Measurements from ENCODE around the gene SMAD3.

The SMAD3 gene

DNA sequence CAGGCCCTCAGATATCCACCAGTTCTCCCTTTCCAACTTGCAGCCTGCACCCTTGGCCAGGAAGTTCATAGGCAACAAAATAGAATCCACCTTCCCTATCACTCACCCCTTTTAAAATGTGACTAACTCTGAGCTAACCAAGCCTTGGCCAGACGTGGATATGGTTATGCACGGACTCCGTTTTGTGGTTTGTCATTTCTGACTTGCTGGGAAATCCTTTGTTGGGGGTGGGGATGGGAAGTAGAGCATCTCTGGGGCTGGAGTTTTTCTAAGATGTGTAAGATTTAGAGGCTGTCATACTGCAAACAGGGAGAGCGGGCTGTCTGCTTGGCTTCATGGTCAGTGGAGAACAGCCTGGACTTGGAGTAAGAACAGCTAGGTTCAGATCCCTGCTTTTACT lies 62.6 kb downstream of the SMAD3 start:
- peak; percentile 73 for DNase-seq

DNA sequence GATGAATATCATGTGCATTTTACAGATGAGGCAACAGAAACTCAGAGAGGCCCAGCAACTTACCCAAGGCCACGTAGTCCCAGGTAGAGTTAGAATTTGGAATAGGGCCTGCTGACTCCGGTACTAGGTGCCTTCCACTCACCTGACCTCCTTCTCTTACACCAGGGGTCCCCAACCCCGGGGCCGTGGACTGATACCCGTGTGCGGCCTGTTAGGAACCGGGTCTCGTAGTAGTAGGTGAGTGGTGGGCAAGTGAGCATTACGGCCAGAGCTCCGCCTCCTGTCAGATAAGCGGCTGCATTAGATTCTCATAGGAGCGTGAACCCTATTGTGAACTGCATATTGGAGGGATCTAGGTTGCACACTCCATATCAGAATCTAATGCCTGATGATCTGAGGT lies 64.8 kb downstream of the SMAD3 start:
- no peak for DNase-seq

DNA sequence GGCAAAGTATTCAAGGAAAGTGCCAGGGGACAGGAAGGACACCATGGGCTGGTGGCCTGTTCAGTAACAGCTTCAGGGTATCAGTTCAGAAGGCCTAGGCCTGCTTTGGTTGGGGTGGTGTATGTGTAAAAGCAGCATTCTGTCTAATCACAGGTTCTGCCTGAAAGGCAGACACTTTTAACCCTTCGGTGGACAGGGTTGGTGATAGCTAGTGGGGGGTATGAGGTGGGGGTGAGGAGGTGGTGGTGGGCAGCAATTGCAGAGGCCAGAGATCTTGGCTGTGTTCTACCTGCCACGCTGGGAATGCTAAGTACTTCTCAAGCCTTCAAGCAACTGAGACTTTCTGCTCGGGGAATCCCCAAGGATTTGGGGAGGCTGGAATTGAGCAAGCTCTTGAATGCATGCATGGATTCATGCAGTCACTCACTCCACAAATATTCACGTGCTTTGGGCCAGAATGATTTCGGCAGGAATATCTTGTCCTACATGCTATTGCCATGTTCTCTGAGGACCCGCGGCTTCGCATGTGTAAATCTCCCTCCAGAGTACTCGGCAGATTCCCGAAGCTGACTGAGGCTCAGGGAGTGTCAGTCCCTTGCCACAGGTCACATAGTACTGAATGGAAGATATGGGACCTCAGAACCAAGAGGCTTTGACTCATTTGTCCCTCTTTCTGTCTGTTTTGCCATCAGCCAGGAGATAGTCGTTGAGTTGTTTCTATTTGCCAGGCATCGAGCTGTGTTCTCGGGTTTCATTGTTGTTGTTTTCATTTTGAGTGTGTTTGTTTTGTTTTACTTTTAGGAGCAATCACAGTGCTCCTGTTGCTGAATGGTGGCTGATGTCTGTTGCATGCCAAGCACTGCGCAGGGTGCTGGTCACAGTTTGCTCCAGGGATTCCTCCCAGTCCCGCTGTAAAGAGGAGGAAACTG lies 65.5 kb downstream of the SMAD3 start:
- peak; percentile 40 for DNase-seq

DNA sequence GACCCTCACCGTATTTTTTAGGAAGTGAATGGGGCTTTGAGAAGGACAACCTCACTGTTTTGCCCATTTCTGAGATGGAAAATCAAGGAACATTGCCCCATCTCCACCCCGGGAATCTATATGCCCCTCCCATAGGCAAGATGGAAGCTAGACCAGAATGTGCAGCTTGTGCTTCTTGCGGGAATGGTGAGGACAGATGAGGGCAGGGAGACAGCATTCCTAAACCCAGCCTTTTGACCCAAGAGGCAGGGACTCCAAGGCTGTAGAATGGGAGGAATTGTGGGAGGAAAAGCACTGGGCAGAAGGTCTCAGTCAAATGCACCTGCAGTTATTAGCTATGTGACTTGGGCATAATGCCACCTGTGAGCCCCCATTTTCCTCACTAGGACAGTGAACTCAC lies 66.9 kb downstream of the SMAD3 start:
- no peak for DNase-seq

DNA sequence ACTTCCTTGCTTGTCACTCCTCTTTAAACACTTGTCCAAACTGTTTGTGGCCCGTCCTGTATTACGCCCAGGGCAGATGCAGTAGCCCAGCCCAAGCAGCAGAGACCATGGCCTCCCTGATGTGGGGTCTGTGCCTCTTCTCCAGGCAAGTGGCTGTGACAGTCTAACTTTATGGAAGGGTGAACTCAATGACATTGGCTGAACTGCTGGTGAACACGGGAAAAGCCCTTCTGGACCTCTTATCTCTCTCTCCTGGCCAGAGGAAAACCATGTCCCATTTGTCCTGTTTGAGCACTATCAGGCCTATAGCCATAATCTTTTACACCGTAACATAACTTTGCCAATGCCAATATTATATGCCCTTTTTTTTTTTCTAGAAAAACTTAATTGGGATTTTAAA lies 67.6 kb downstream of the SMAD3 start:
- DNase-seq: peak; percentile 48

DNA sequence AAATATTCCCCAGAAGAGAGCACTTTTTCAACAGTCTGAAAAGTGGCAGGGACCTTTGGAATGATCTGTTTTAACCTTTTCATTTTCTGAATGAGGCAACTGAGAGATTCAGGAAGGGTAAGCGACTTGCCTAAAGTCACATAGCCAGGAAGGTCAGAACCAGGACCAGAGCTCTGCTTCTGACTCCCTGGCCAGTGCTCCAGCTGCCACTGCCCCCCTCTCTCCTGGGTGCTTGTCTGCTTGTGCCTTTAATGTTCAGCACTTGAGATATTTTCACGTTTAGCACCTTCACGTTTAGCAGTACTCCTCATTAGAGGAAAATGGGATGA lies 68.3 kb downstream of the SMAD3 start:
- no peak for DNase-seq

DNA sequence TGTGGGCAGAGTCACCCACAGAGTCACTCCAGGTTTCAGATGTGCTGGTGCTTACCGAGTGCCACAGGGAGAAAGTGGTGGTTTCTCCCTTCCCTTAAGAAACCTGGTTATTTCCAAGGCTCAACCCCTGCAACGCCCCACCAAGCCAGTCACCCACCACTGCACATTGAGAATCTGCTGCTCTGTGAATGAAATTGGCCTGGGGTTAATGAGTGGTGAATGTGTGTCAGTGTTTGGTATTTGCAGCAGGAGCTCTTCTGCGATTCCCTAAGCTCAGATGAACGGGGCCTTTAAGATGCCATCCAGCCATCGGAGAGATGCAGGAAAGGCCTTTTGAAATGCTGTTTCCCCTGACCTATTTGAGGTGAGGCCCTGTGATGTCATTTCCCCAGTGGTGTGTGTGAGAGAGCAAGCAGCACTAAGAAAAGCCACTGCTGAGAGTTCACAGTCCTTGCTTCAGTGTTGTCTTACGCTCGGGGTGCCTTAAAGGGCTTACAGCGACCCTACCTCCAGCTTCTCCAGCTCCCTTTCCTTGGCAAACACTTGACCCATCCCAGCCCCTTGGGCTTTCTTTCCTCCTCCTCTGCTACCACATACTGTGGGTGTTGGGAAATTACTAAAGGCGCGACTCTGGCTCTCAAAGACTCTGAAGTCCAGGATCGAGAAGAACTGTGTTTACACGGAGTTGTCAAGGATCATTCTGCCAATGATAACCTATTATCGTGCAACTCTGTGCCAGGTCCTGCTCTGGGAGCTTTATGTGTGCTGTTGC lies 68.9 kb downstream of the SMAD3 start:
- DNase-seq: peak; percentile 78

DNA sequence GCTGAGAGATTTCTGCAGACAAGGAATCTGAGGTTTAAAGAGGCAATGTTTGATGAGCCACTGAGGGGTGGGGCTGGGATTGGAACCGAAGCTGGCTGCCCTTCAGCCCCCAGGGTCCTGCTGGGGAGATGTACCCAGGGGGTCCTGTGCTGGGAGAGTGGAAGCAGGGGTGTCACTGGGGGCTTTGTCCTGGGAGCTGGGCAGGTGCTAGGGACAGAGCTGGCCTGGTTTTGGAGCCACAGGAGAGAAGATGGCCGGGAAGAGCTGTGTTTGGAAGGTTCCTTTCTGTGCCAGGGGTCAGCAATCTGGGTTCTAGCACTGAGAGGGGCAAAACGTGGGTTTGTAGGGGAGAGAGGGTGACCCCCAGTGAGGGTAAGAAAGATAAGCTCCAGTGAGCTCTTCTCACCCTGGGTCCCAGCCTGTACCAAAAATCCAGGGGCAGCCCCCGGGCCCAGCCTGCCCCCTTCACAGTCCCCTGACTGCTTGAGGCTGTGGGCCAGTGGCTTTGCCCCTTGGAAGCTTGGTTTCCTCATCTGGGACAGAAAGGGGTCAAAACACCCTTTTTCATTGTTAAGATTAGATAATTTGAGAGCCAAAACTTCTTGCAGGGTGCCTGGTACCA lies 69.6 kb downstream of the SMAD3 start:
- DNase-seq: no peak

DNA sequence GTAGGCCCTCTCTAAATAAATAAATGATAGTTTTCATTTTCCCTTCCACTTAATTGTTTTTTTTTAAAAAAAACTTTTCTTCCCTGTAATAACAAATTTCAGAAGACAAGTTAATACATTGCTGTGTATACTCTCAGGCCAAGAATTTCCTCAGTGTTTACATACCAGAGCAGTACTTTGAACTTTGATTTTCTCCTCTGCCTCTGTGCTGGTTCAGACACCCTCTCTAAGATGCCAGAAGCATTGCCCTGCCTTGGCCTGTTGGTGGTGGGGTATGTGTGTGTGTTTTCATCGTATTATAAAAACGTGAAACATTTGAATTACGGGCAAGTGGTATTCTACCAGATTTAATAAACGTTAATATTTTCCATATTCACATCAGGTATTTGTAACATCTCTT lies 70.1 kb downstream of the SMAD3 start:
- no peak for DNase-seq

DNA sequence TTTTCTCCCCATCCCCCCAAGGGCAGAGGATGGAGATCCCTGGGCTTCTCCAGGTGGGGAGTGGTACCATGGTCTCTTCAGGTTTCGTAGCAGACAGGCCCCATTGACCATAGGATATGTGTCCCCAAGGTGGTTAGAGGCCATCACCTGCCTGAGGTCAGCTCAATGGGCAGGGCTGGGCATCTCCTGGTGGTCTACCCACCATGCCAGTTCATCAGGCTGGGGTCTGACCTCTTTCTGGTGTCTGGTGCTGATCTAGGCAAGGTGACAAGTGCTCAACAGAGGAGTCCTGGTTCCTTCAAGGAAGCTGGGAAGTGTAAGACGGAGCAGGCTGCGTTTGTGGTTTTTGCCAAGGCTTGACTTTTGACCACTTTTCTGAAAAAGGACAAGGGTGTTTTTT lies 71.4 kb downstream of the SMAD3 start:
- DNase-seq: no peak

DNA sequence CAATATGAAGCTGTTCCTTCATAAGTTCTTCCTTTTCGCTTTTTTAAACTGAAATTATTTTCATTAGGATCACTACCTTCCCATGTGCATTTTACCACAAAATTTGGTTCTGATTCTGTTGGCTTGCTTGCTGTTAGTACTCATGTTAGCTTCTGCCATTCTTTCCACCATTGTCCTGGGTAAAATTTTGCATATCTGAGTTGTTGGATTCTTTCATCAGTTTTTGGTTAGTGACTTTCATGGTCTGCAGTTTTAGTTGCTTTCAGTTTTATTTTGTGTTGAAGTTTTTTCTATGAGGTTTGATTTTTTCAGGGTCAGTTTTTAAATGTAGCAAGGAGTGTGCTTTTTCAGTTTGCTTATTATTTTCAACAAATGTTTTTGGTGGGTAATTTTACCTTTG lies 71.9 kb downstream of the SMAD3 start:
- DNase-seq: no peak

DNA sequence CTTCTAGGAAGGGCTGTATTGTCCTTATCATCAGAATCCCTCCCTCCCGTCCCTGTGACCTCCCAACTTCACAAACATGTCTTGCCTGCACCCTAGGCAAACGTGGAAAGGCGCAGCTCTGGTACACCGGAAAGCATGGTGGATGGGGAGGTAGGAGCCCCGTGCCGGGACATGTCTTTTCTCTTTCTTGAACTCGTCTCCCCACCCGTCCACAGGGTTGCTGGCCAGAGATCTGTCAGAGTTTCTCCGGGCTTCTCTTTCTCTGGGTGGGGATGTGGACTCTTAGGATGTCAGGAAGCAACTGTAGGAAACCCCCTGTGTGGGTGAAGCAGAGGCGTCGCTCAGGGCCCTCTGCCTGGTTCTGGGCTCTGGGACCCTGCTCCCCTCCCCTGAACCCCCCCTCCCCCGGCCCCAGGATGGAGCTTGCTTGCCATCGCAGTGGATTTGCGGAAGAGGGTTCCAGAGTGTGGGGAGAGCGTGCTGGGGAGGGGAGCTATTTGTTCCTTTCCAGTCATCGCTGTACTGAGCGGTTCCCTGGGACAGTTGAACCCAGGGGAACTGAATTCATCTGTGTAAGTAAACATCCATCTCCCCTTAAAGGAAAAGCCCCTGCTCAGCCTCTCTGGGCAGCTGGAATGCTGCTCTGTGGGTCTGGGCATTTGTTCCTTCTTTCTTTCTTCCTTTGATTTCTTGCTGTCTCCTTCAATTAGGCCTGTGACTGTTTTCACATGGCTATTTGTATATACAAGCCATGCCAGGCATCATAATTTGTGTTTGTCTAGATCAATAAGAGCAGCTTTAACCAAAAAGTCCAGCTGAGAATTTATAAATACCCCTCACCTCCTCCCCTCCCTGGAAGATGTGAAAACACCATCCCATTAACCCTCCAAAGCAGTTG lies 72.8 kb downstream of the SMAD3 start:
- DNase-seq: peak; percentile 73

DNA sequence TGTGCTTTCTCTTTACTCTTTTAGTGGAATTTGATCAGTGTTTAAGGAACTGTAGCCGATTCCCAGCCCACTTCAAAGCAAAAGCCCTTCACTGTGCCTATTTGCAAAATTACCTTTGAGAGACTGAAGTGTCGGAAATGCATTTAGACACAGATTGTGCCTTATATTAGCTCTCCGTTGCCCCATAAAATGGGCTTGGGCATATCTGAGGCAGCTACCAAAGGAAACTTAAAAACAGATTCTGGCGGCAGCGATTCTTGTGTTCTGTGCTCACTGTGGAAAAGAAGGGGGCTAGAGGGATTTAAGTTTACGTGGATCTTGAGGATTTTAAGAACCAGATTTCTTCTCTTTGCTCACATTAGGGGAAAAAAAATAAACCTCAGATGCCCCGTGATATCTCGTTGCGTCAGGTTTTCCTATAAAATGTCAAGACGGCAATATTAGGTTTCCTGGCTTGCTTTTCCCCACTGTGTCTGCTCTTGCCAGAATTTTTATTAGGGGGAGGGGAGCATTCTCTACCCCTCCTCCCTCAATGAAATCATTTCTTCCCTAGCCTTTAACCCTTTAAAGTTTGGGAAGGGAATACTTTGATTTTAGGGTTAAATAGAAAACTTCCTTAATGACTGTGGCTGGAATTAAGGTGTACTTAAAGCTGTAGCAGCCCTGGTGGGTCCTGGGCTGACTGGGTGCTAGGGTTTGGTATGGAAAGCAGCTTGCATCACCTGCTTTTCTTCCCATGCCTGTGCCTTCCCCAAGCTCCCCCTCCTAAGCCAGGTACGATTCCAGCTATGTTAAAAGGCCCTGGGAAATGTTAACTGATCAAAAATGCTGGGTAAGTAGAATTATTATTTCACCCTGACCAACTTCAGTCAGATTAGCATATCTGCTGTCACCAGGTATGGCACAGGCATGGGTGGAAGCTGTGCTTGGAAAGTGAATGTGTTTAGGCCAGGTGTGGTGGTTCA lies 73.8 kb downstream of the SMAD3 start:
- DNase-seq: no peak

DNA sequence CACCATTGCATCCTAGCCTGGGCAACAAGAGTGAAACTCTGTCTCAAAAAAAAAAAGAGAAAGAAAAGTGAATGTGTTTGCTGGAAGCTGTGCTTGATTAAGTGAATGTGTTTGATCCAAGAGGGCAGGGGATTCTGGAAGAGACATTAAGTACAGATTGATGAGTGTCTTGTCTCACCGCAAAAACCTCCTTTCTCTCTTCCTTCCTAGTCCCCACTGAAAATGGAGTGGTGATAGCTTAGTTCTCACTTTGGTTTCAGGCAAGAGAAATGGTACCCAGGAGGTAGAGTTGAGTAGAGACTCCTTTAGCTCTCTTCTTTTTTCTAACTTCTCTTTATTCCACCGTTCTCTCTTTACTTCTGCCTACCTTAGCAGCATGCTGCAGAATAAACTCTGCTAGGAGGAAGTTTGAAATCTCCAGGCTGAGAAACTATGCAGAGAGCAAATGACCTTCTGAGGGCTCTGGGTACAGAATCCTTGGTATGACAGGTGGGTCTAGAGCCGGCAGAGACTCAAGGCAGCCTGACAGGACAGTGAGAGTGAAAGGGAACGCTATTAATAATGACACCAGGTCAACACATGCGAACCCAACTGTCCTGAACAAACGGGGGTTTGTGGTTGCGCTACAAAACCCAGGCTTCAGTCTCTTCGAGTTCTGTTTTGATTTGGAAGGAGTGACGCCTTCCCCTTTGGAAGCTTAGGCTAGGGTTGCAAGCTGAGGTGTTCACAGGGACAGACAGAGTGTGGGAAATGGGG lies 74.9 kb downstream of the SMAD3 start:
- DNase-seq: no peak

DNA sequence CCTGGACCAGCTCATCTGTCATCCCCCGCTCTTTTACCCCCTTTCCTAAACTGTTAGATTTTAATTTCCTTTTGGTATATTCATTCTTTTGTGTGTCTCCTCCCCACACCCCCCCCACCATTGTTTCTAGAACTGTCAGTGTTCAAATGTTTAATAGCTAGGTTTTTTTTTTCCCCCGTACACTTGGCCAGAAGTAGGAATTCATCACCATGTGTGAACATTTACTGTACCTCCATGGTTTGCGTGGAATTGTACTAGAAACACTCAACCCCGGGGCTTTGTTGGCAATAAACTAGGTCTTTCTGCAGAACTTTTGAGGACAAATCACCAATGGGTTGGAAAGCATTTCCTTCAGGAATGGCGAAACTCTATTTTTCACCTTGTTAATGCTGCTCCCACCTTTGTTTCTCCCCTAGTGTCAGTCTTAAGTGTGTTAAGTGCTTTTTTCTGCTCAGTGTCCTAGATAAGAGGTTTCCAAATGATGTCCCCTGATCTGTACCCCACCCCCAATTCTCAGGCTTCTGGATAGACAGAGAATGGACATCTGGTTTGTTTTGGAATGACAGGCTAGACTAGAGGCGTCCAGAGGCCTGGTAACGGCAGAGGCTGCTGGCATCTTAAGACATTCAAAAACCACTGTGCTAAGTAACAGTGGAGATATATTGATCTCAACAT lies 76.8 kb downstream of the SMAD3 start:
- peak; percentile 88 for DNase-seq

DNA sequence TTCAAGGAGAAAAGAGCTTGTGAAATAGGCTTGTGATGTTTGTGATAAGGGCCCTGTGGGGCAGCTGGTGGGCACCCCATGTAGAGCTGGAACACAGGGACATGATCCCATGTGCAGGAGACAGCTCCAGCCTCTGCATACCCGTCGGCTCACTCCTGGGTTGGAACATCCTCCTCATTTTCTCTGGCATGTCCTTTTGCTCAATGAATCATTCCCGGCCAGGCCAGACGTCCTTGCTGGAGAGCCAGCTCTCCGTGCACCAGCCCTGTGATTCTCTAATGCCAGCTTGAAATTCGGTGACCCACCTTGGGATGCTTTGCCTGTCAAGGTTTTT lies 77.3 kb downstream of the SMAD3 start:
- DNase-seq: peak; percentile 92

DNA sequence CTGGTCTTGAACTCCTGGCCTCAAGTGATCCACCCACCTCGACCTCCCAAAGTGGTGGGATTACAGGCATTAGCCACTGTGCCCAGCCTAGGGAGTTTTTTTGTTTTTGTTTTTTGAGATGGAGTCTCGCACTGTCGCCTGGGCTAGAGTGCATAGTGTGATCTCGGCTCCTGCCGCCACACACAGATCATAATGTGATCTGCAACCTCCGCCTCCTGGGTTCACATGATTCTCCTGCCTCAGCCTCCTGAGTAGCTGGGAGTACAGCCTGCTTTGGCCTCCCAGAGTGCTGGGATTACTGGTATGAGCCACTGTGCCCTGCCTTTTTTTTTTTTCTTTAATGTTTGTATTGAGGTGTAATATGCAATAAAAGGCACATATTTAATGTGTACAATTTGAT lies 78.2 kb downstream of the SMAD3 start:
- DNase-seq: peak; percentile 43

DNA sequence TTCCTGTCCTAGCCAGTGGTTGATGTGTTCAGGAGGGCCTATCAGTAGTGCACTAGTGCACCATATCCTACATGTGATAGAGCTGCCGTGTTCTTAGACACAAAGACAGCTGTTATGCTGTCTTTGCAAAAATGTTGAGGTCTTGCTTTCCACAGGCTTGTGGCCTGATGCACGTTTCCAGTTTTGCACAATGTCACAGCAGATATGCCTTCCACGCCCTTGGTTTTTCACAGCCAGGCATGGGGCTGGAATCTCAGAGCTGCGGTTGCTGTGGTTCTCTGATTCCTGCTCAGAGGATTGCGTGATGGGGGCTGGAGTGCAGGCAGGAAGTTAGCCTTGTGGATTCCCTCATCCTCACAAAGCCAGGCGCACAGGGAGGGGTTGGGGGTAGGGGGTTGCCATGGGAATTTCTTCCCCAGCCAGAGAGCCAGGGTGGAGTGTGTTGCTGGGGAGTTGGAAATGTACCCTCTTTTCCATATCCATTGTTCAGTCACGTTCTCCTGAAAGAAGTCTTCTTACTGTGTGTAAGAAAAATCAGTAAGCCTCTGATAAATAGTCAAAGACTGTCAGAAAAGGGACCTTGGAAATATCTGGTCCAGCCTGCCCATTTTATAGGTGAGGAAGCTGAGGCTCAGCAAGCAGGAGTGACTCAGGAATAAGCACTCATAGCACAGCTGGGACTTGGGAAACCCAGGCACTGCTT lies 79.4 kb downstream of the SMAD3 start:
- peak; percentile 83 for DNase-seq

DNA sequence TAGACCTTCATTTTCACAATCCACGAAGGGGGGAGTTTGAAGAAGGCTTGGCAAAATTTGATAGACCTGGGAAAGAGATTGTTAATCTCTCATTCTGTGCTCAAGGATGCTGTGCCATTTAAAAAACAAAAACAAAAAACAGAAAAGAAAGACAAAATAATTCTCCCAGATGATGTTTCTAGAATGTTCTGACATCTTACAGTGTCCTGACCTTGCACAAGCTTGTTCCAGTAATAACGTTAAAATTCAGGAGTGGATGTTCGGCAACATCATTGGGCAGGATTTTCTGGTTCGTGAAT lies 79.9 kb downstream of the SMAD3 start:
- no peak for DNase-seq

DNA sequence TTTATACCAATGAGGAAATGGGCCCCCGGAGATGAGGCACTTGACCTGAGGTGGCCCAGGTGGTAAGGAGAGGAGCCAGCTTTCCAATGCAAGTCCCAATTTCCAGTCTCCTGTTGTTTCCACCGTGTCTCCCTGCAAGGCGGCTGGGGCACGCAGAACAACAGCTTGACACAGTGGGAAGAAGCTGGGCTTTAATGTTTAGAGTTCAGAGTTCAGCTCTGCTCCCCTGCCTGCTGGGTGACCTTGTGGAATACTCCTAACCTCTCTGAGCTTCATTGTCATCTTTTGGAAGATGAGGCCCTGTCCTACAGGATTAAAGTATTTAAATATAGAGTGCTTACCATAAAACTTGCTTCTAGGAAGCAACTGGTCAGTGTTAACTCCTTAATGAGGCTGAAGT lies 80.3 kb downstream of the SMAD3 start:
- DNase-seq: no peak
